A673 (cell line): Measurements from ENCODE around the gene STEAP3.

Source experiments
- EZH2 ChIP-seq: fragments of 200-600 bp; sonication (generic); IDR thresholded peaks from 2 replicates; pipeline ENCODE4 v1.6.1; 2017; ENCODE audit warnings: borderline replicate concordance, low read depth, mild to moderate bottlenecking, mixed read lengths, antibody characterized with exemption, low read length; ENCODE audit not compliant: poor library complexity, severe bottlenecking
- TF ChIP-seq, protein P1 (sequence below): fragments of 300-800, 200-600 bp; sonication (generic); conservative IDR thresholded peaks from 2 replicates; pipeline ENCODE4 v1.5.1; 2017; ENCODE audit warnings: low read depth, mild to moderate bottlenecking, antibody characterized with exemption, low read length, moderate library complexity, mixed read lengths

DNA sequence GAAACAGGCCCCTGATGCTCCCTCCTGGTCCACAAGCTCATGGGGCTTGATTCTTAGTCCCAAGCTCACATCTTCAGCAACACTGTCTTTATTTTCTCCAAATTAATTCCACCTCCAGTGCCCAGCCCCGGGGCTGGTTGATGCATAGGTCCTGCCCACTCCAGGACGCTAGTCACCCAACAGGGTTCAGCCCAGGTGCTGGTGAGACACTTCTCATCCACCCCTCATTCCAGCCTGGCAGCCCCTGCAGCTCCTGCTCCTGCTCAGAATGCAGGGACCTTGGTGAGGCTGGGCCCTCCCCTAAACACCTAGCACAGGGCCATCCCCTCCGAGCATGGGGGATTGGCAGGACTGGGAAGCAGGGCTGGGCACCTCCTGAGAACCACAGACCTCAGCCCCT lies 25.7 kb downstream of the STEAP3 start:
- TF ChIP-seq, protein P1, sequence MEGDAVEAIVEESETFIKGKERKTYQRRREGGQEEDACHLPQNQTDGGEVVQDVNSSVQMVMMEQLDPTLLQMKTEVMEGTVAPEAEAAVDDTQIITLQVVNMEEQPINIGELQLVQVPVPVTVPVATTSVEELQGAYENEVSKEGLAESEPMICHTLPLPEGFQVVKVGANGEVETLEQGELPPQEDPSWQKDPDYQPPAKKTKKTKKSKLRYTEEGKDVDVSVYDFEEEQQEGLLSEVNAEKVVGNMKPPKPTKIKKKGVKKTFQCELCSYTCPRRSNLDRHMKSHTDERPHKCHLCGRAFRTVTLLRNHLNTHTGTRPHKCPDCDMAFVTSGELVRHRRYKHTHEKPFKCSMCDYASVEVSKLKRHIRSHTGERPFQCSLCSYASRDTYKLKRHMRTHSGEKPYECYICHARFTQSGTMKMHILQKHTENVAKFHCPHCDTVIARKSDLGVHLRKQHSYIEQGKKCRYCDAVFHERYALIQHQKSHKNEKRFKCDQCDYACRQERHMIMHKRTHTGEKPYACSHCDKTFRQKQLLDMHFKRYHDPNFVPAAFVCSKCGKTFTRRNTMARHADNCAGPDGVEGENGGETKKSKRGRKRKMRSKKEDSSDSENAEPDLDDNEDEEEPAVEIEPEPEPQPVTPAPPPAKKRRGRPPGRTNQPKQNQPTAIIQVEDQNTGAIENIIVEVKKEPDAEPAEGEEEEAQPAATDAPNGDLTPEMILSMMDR, result no peak
- no peak for TF ChIP-seq EZH2
